Measurements from ENCODE around the gene RAB20.

DNA sequence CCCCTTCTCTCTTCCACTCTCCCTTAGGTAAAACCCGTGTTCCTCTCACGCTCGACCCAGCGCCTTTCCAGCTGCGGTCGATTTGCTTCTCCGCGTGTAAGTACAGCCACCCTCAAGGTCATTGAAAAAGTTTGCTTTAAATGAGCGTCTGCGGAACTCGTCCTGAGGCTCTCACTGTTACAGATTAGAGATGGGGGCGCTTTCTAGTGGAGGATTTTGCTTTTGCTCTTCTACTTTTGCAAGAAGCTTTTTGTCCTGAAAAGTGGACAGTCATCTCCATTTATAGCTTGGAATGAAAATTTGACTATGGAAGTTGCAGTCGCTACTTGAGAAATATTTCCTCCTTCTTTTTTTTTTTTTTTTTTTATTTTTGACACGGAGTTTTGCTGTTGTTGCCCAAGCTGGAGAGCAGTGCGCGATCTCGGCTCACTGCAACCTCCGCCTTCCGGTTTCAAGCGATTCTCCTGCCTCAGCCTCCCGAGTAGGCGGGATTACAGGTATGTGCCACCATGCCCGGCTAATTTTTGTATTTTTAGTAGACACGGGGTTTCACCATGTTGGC, 595 bp upstream of the RAB20 start:
- TF ChIP-seq EZH2 (IDR thresholded peaks at IDR 0.05; ENCODE audit: borderline replicate concordance, insufficient read depth, low read length, poor library complexity, severe bottlenecking), result no peak
- no peak for TF ChIP-seq POLR2AphosphoS5 (IDR thresholded peaks at IDR 0.05)
- TF ChIP-seq, protein P1, sequence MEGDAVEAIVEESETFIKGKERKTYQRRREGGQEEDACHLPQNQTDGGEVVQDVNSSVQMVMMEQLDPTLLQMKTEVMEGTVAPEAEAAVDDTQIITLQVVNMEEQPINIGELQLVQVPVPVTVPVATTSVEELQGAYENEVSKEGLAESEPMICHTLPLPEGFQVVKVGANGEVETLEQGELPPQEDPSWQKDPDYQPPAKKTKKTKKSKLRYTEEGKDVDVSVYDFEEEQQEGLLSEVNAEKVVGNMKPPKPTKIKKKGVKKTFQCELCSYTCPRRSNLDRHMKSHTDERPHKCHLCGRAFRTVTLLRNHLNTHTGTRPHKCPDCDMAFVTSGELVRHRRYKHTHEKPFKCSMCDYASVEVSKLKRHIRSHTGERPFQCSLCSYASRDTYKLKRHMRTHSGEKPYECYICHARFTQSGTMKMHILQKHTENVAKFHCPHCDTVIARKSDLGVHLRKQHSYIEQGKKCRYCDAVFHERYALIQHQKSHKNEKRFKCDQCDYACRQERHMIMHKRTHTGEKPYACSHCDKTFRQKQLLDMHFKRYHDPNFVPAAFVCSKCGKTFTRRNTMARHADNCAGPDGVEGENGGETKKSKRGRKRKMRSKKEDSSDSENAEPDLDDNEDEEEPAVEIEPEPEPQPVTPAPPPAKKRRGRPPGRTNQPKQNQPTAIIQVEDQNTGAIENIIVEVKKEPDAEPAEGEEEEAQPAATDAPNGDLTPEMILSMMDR (IDR thresholded peaks at IDR 0.05; ENCODE audit: poor library complexity, severe bottlenecking), result no peak
- no peak for TF ChIP-seq TAF1 (IDR thresholded peaks at IDR 0.05; ENCODE audit: low read depth)
- TF ChIP-seq SMC3 (conservative IDR thresholded peaks at IDR 0.05; ENCODE audit: poor library complexity), result no peak
- TF ChIP-seq EP300 (conservative IDR thresholded peaks at IDR 0.05; ENCODE audit: poor library complexity, severe bottlenecking), result no peak
- no peak for TF ChIP-seq RAD21 (conservative IDR thresholded peaks at IDR 0.05)
- TF ChIP-seq, protein P2, sequence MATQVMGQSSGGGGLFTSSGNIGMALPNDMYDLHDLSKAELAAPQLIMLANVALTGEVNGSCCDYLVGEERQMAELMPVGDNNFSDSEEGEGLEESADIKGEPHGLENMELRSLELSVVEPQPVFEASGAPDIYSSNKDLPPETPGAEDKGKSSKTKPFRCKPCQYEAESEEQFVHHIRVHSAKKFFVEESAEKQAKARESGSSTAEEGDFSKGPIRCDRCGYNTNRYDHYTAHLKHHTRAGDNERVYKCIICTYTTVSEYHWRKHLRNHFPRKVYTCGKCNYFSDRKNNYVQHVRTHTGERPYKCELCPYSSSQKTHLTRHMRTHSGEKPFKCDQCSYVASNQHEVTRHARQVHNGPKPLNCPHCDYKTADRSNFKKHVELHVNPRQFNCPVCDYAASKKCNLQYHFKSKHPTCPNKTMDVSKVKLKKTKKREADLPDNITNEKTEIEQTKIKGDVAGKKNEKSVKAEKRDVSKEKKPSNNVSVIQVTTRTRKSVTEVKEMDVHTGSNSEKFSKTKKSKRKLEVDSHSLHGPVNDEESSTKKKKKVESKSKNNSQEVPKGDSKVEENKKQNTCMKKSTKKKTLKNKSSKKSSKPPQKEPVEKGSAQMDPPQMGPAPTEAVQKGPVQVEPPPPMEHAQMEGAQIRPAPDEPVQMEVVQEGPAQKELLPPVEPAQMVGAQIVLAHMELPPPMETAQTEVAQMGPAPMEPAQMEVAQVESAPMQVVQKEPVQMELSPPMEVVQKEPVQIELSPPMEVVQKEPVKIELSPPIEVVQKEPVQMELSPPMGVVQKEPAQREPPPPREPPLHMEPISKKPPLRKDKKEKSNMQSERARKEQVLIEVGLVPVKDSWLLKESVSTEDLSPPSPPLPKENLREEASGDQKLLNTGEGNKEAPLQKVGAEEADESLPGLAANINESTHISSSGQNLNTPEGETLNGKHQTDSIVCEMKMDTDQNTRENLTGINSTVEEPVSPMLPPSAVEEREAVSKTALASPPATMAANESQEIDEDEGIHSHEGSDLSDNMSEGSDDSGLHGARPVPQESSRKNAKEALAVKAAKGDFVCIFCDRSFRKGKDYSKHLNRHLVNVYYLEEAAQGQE (IDR thresholded peaks at IDR 0.05; ENCODE audit: borderline replicate concordance), result no peak
- TF ChIP-seq MXI1 (conservative IDR thresholded peaks at IDR 0.05; ENCODE audit: poor library complexity, severe bottlenecking), result no peak
